OCI-LY1 (cell line): ENCODE data around the gene COPA.

Source experiments
- H2AFZ ChIP-seq: fragments of 200-600 bp; sonication (generic), shearing (Covaris generic); 2 replicates; pipeline ENCODE4 v1.6.0; 2014; ENCODE audit warnings: antibody characterized with exemption, mild to moderate bottlenecking, low read length
- H3F3A ChIP-seq: fragments of 200-600 bp; sonication (generic), shearing (Covaris generic); 2 replicates; pipeline ENCODE4 v1.6.0; 2014; ENCODE audit warnings: mild to moderate bottlenecking, antibody characterized with exemption, low read length, moderate library complexity; ENCODE audit not compliant: insufficient read depth
- H3K27ac ChIP-seq: fragments of 200-600 bp; sonication (generic); 2 replicates; pipeline ENCODE4 v1.5.1; 2014; ENCODE audit warnings: low read length, mixed run types, mild to moderate bottlenecking, low read depth; ENCODE audit not compliant: poor library complexity, severe bottlenecking
- H3K27me3 ChIP-seq: fragments of 200-600 bp; sonication (generic); 2 replicates; pipeline ENCODE4 v1.6.0; 2014; ENCODE audit warnings: antibody characterized with exemption, mild to moderate bottlenecking, low read length, moderate library complexity; ENCODE audit not compliant: insufficient read depth
- H3K36me3 ChIP-seq: fragments of 200-600 bp; sonication (generic); 2 replicates; pipeline ENCODE4 v1.6.1; 2014; ENCODE audit warnings: mild to moderate bottlenecking, antibody characterized with exemption, low read length, moderate library complexity, mixed read lengths; ENCODE audit not compliant: insufficient read depth
- H3K4me1 ChIP-seq: fragments of 200-600 bp; sonication (generic); 2 replicates; pipeline ENCODE4 v1.5.1; 2014; ENCODE audit warnings: mild to moderate bottlenecking, low read length, moderate library complexity; ENCODE audit not compliant: insufficient read depth, severe bottlenecking
- H3K4me2 ChIP-seq: fragments of 200-600 bp; sonication (generic), shearing (Covaris generic); 2 replicates; pipeline ENCODE4 v1.6.1; 2014; ENCODE audit warnings: low read length
- H3K4me3 ChIP-seq: fragments of 200-600 bp; sonication (generic); 2 replicates; pipeline ENCODE4 v1.5.1; 2014; ENCODE audit warnings: low read length, low read depth, mild to moderate bottlenecking, mixed read lengths; ENCODE audit not compliant: poor library complexity, severe bottlenecking
- H3K79me2 ChIP-seq: fragments of 200-600 bp; shearing (Covaris generic); 2 replicates; pipeline ENCODE4 v1.6.1; 2016; ENCODE audit warnings: mixed run types, low read length, mixed read lengths; ENCODE audit not compliant: insufficient read depth
- H3K9ac ChIP-seq: fragments of 200-600 bp; sonication (generic), shearing (Covaris generic); 2 replicates; pipeline ENCODE4 v1.6.1; 2014; ENCODE audit warnings: mild to moderate bottlenecking, low read length, mixed read lengths
- H3K9me2 ChIP-seq: fragments of 200-600 bp; sonication (generic), shearing (Covaris generic); 2 replicates; pipeline ENCODE4 v1.6.1; 2014; ENCODE audit warnings: low read depth, mild to moderate bottlenecking, low read length, mixed read lengths
- H3K9me3 ChIP-seq: fragments of 200-600 bp; shearing (Covaris generic); 2 replicates; pipeline ENCODE4 v1.6.1; 2014; ENCODE audit warnings: low read length, mixed read lengths
- H4K20me1 ChIP-seq: fragments of 200-600 bp; sonication (generic), shearing (Covaris generic); 2 replicates; pipeline ENCODE4 v1.6.0; 2016; ENCODE audit warnings: mild to moderate bottlenecking, low read length; ENCODE audit not compliant: insufficient read depth
- EZH2 ChIP-seq: fragments of 200-600 bp; sonication (generic), shearing (Covaris generic); IDR thresholded peaks from 2 replicates; pipeline ENCODE4 v1.8.0; 2017; ENCODE audit warnings: borderline replicate concordance, mixed run types, mild to moderate bottlenecking, antibody characterized with exemption, low read length, moderate library complexity, mixed read lengths
- TF ChIP-seq, protein P1 (sequence below): fragments of 200-600 bp; sonication (generic), shearing (Covaris generic); IDR thresholded peaks from 2 replicates; pipeline ENCODE4 v1.5.1; 2017; ENCODE audit warnings: mild to moderate bottlenecking, antibody characterized with exemption, low read length, moderate library complexity, mixed read lengths

Gene COPA

DNA sequence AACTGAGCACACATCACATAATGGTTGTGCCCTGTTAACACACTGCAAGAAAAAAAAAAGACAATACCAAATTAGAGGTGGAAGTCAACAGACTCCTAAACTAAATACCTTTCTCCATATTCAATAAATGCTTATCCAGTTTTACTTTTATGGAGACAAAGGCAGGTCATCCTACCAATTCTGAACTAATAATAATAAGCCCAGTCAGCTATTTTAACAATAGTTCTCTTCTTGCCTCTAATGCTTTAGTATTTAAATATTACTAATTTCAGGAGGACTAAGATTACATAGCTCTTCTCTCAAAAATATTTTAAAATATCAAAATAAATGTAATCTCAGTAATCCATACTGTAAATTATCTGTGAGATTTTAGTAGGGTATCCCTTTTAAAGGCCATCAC lies 10.5 kb downstream of the COPA start:
- Histone ChIP-seq H3K9ac (no peak overlapping the region), H3K9me2 (no peaks in the 10 kb centered on the region), H3K27ac (no peak overlapping the region), H3K36me3 (peaks cover 88% of the 10 kb centered on the region), H4K20me1 (no peaks in the 10 kb centered on the region), H3K4me1 (no peaks in the 10 kb centered on the region), H3F3A (0 out of 2 replicates have a peak, but pooled peaks cover 3% of the 10 kb centered on the region), H3K27me3 (no peaks in the 10 kb centered on the region), H3K4me3 (no peak overlapping the region), H3K9me3 (no peaks in the 10 kb centered on the region), H3K79me2 (no peaks in the 10 kb centered on the region), H3K4me2 (no peak overlapping the region), H2AFZ (no peak overlapping the region)
- no peak for TF ChIP-seq EZH2
- TF ChIP-seq, protein P1, sequence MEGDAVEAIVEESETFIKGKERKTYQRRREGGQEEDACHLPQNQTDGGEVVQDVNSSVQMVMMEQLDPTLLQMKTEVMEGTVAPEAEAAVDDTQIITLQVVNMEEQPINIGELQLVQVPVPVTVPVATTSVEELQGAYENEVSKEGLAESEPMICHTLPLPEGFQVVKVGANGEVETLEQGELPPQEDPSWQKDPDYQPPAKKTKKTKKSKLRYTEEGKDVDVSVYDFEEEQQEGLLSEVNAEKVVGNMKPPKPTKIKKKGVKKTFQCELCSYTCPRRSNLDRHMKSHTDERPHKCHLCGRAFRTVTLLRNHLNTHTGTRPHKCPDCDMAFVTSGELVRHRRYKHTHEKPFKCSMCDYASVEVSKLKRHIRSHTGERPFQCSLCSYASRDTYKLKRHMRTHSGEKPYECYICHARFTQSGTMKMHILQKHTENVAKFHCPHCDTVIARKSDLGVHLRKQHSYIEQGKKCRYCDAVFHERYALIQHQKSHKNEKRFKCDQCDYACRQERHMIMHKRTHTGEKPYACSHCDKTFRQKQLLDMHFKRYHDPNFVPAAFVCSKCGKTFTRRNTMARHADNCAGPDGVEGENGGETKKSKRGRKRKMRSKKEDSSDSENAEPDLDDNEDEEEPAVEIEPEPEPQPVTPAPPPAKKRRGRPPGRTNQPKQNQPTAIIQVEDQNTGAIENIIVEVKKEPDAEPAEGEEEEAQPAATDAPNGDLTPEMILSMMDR, result no peak

- Histone ChIP-seq H3K4me1 (no peaks in the 10 kb centered on the region), H3K9ac (no peak overlapping the region), H3F3A (0 out of 2 replicates have a peak, but pooled peaks cover 3% of the 10 kb centered on the region)
Observed at GRCh38 chr1:160330119-160330518, 12.9 kb downstream of the COPA start.

GRCh38 chr1:160328184-160328583 lies 14.9 kb downstream of the COPA start:
- H3K9me3 ChIP-seq, result no peaks in the 10 kb centered on the region
- TF ChIP-seq, protein P1, result no peak
- TF ChIP-seq EZH2, result no peak
- no peak overlapping the region for H3K9ac ChIP-seq
- H3K27me3 ChIP-seq, result no peaks in the 10 kb centered on the region
- no peaks in the 10 kb centered on the region for H3K79me2 ChIP-seq
- no peak overlapping the region for H3K4me3 ChIP-seq
- H2AFZ ChIP-seq, result no peak overlapping the region
- H3K4me2 ChIP-seq, result no peak overlapping the region
- no peak overlapping the region for H3K27ac ChIP-seq
- H3K36me3 ChIP-seq, result peaks cover 94% of the 10 kb centered on the region
- H3K4me1 ChIP-seq, result no peaks in the 10 kb centered on the region
- H4K20me1 ChIP-seq, result no peaks in the 10 kb centered on the region
- 0 out of 2 replicates have a peak, but pooled peaks cover 3% of the 10 kb centered on the region for H3F3A ChIP-seq
- no peaks in the 10 kb centered on the region for H3K9me2 ChIP-seq

More at GRCh38 chr1:160330119-160330518, 12.9 kb downstream of the COPA start:
- Histone ChIP-seq H4K20me1 (no peaks in the 10 kb centered on the region), H3K27me3 (no peaks in the 10 kb centered on the region), H3K27ac (no peak overlapping the region), H3K4me2 (no peak overlapping the region), H3K36me3 (peaks cover 97% of the 10 kb centered on the region), H3K9me2 (no peaks in the 10 kb centered on the region), H3K4me3 (no peak overlapping the region), H3K79me2 (no peaks in the 10 kb centered on the region), H2AFZ (no peak overlapping the region), H3K9me3 (no peaks in the 10 kb centered on the region)
- TF ChIP-seq EZH2, result no peak
- TF ChIP-seq, protein P1, result no peak
